Effector memory CD8-positive, alpha-beta T cell (primary cell): ENCODE measurements around the gene ASCL1.

Experiments used
- ATAC-seq: fragments of 150-1000 bp; cut with Tn5 transposase; replicated peaks from 2 replicates; pipeline ENCODE4 v1.10.0; 2021; ENCODE audit warnings: mild to moderate bottlenecking, moderate library complexity
- DNase-seq, 3 experiments: peaks; one replicate each; pipeline ENCODE4 v3.0.0; 2021
- H3K27ac Mint-ChIP-seq, 2 donors: one replicate each; pipeline ENCODE4 v1.8.0; 2022; ENCODE audit warnings: mild to moderate bottlenecking in 2 of 2, mixed read lengths in 2 of 2, moderate library complexity in 2 of 2
- H3K27me3 Mint-ChIP-seq, 2 donors: one replicate each; pipeline ENCODE4 v1.8.0; 2022; ENCODE audit warnings: mixed read lengths in 2 of 2
- H3K36me3 Mint-ChIP-seq: one replicate; pipeline ENCODE4 v1.8.0; 2022; ENCODE audit warnings: mild to moderate bottlenecking, moderate library complexity, mixed read lengths; ENCODE audit not compliant: insufficient read depth
- H3K4me1 Mint-ChIP-seq, 2 donors: one replicate each; pipeline ENCODE4 v1.8.0; 2022; ENCODE audit warnings: low read depth in 2 of 2, mixed read lengths in 2 of 2
- H3K4me3 Mint-ChIP-seq, 2 donors: one replicate each; pipeline ENCODE4 v1.8.0; 2022; ENCODE audit warnings: mild to moderate bottlenecking in 2 of 2, mixed read lengths in 2 of 2, moderate library complexity in 2 of 2
- H3K9me3 Mint-ChIP-seq, 2 donors: one replicate each; pipeline ENCODE4 v1.8.0; 2022; ENCODE audit warnings: mixed read lengths in 2 of 2

The ASCL1 gene

DNA sequence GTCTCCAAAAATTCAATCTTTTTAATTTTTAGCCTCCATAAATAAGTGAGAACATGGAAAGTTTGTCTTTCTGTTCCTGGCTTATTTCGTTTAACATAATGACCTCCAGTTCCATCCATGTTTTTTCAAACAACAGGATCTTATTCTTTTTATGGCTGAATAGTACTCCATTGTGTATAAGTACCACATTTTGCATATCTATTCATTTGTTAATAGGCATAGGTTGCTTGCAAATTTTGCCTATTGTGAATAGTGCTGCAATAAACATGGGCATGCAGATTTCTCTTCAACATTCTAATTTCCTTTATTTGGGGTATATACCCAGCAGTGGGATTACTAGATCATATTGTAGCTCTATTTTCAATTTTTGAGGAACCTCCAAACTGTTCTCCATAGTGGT is 24.3 kb upstream of the ASCL1 start:
- no peak for ATAC-seq
- H3K4me1 Mint-ChIP-seq: no peaks in the 10 kb centered on the region
- H3K27me3 Mint-ChIP-seq: peaks cover 31 to 32% of the 10 kb centered on the region in 2 donors
- no peak for DNase-seq
- no peak overlapping the region for H3K4me3 Mint-ChIP-seq
- no peaks in the 10 kb centered on the region for H3K36me3 Mint-ChIP-seq
- H3K9me3 Mint-ChIP-seq: peaks cover 0 to 6% of the 10 kb centered on the region in 2 donors
- H3K27ac Mint-ChIP-seq: no peak overlapping the region

- H3K4me1 Mint-ChIP-seq: no peaks in the 10 kb centered on the region
- no peaks in the 10 kb centered on the region for H3K36me3 Mint-ChIP-seq
- no peak for ATAC-seq
- H3K27me3 Mint-ChIP-seq: peaks cover 29 to 36% of the 10 kb centered on the region in 2 donors
- no peak overlapping the region for H3K4me3 Mint-ChIP-seq
- no peak for DNase-seq
- H3K9me3 Mint-ChIP-seq: no peaks in the 10 kb centered on the region
- H3K27ac Mint-ChIP-seq: no peak overlapping the region
These were observed 18.4 kb upstream of the ASCL1 start for GRCh38 chr12:102939059-102939458.

- Mint-ChIP-seq H3K9me3 (no peaks in the 10 kb centered on the region), H3K27me3 (peaks cover 28 to 31% of the 10 kb centered on the region in 2 donors)
These were observed 17.7 kb upstream of the ASCL1 start for GRCh38 chr12:102939670-102940222.

GRCh38 chr12:102946042-102946441 is 11.4 kb upstream of the ASCL1 start:
- H3K27ac Mint-ChIP-seq: no peak overlapping the region
- H3K4me1 Mint-ChIP-seq: no peaks in the 10 kb centered on the region
- DNase-seq (no peak), ATAC-seq (no peak)
- peaks cover 29 to 48% of the 10 kb centered on the region in 2 donors for H3K27me3 Mint-ChIP-seq
- H3K36me3 Mint-ChIP-seq: no peaks in the 10 kb centered on the region
- no peaks in the 10 kb centered on the region for H3K9me3 Mint-ChIP-seq
- H3K4me3 Mint-ChIP-seq: no peak overlapping the region

More at GRCh38 chr12:102939670-102940222, 17.7 kb upstream of the ASCL1 start:
- Mint-ChIP-seq H3K4me1 (no peaks in the 10 kb centered on the region), H3K27ac (no peak overlapping the region), H3K36me3 (no peaks in the 10 kb centered on the region), H3K4me3 (no peak overlapping the region)
- ATAC-seq (no peak), DNase-seq (no peak)

DNA sequence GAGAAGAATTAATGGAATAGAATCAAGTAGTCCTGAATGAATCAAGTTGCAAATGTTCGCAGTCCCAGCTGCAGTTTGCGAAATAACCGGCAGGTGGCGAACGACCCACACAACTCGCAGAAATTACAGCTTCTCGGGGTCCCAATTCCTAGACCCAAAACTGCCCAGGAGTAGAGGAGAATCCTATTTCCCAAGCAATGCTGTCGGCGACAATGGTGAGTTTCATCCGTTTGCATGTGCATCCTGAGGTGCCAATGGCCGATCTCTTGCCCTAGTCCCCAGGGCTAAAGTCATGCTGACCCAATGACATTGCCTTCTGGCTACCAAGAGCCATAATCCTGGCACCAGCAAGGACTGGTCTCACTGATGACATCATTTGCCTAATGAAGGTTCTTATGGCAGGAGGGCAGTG is 8.5 kb upstream of the ASCL1 start:
- no peak overlapping the region for H3K4me3 Mint-ChIP-seq
- DNase-seq: peak; percentile 30 to 50 (median 32)
- ATAC-seq: no peak
- H3K36me3 Mint-ChIP-seq: no peaks in the 10 kb centered on the region
- H3K9me3 Mint-ChIP-seq: no peaks in the 10 kb centered on the region
- peaks cover 37 to 59% of the 10 kb centered on the region in 2 donors for H3K27me3 Mint-ChIP-seq
- H3K27ac Mint-ChIP-seq: no peak overlapping the region
- no peaks in the 10 kb centered on the region for H3K4me1 Mint-ChIP-seq

DNA sequence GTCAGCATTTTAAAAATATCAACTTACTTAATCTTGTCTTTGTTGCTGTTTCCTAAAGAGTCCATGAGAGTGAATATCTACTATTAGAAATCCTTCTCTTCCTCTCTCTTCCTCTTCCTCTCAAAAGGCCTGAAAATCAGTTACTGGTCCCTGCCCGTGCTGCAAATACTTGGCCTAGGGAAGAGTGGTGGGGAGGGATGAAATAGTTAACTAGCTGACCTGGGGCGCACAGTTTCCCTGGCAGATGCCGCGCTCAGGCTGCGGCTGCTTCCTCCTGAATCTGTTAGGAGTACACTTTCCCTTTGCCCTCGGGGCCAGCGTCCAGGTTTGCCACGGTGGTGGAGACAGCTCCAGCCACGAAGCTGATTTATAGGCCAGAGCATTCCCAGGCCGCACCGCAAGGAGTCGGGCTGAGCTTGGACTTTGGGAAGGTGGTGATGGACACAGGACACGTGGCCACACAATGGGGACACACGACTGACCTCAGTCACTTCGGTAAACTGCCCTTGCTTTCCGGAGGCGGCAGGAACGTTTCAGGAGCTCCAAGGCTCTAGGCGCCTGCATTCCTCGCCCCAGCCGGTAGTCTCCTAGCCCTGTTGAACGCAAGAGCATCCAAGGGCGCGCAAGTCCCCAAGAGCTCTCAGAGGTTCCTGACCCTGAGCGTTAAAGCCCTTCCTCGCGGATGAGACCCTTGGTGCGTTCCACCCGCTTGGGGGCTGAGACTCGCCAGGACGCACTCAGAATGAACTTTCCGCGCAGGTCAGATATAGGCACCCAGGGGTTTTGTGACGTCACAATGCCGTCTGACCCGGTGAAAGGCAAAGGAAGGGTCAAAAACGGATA is 7.1 kb upstream of the ASCL1 start:
- H3K4me1 Mint-ChIP-seq: no peaks in the 10 kb centered on the region
- H3K27me3 Mint-ChIP-seq: peaks cover 46 to 73% of the 10 kb centered on the region in 2 donors
- ATAC-seq: no peak
- H3K9me3 Mint-ChIP-seq: no peaks in the 10 kb centered on the region
- no peak overlapping the region for H3K4me3 Mint-ChIP-seq
- no peak overlapping the region for H3K27ac Mint-ChIP-seq
- no peaks in the 10 kb centered on the region for H3K36me3 Mint-ChIP-seq
- DNase-seq: no peak

DNA sequence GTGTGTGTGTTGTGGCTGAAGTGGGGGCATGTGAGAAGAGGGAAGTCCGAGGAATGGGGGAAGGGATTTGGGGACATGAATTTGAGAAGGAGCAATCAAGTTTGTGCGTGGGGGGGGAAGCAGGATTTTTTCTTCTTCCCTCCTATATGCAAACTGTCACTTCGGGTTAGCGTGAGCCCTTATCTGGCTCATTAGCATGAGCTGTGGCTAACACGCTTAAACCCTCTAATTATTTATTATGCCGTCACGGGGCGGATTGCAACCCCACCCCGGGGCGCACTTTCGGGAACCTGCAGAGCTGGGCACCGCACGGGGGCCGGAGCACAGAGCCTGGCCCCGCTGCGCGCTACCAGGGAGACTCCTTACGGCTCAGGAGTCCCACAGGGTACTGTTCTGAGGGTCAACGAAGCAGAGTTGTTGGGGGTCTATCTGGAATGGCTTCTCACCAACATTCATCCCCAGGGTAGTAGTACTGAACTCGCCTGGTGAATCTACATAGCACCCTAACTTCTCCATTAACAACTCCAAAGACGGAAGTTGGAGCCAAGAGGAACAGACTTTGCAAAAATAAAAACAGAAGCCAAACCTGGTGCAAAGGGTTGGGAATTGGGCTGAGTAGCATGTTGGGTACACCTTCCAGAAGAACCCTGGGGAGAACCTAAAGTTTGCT is 6.4 kb upstream of the ASCL1 start:
- Mint-ChIP-seq H3K27ac (no peak overlapping the region), H3K4me1 (no peaks in the 10 kb centered on the region), H3K27me3 (peaks cover 54 to 74% of the 10 kb centered on the region in 2 donors), H3K9me3 (no peaks in the 10 kb centered on the region), H3K36me3 (no peaks in the 10 kb centered on the region), H3K4me3 (no peak overlapping the region)
- no peak for ATAC-seq
- no peak for DNase-seq

- H3K4me1 Mint-ChIP-seq: peaks cover 0 to 2% of the 10 kb centered on the region in 2 donors
- peaks cover 60 to 81% of the 10 kb centered on the region in 2 donors for H3K27me3 Mint-ChIP-seq
- no peaks in the 10 kb centered on the region for H3K36me3 Mint-ChIP-seq
- DNase-seq (no peak), ATAC-seq (no peak)
- H3K9me3 Mint-ChIP-seq: no peaks in the 10 kb centered on the region
- H3K4me3 Mint-ChIP-seq: no peak overlapping the region
- H3K27ac Mint-ChIP-seq: no peak overlapping the region
These were observed 5.6 kb upstream of the ASCL1 start for GRCh38 chr12:102951841-102952240.

DNA sequence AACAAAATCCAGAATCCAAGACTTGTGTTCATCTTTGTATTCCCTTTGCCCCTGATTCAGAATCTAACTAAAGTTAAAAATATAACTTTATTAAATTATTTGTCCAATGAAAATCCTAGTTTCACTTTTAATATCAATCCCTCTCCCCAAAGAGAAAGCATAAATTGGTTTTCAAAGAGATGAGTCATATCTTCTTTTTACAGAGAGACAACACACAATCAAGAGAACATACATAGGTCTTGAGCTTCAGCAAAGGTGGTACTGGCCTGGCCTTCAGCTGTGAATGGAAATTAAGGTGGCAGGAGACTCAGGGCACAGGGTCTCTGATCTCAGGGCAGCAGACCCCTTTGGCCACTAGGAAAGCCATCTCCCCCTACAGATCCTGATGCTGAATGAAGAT is 4.3 kb upstream of the ASCL1 start:
- ATAC-seq: no peak
- DNase-seq: no peak
- no peak overlapping the region for H3K27ac Mint-ChIP-seq
- no peak overlapping the region for H3K4me3 Mint-ChIP-seq
- peaks cover 59 to 85% of the 10 kb centered on the region in 2 donors for H3K27me3 Mint-ChIP-seq
- peaks cover 0 to 7% of the 10 kb centered on the region in 2 donors for H3K4me1 Mint-ChIP-seq
- no peaks in the 10 kb centered on the region for H3K9me3 Mint-ChIP-seq
- H3K36me3 Mint-ChIP-seq: no peaks in the 10 kb centered on the region

DNA sequence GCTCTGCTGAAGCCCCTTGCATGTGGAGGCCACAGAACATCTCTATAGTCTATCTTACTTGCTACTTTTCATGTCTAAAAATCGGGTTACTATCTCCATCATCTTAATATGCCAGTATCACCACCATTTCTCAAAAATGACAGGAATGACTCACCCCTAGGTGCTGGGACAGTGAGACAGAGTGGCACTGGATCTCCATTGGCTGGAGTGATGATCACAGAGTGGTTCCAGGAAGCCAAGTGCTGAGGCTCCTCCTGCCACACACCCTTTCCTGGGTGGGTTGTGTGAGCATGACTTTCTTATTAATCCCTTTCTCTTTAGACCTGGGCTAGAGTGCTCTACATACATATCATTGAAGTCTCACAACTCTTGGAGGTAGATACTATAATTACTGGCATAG is 3.3 kb upstream of the ASCL1 start:
- H3K9me3 Mint-ChIP-seq: no peaks in the 10 kb centered on the region
- no peak for ATAC-seq
- no peak overlapping the region for H3K27ac Mint-ChIP-seq
- no peaks in the 10 kb centered on the region for H3K36me3 Mint-ChIP-seq
- no peak overlapping the region for H3K4me3 Mint-ChIP-seq
- H3K27me3 Mint-ChIP-seq: peaks cover 63 to 90% of the 10 kb centered on the region in 2 donors
- DNase-seq: no peak
- peaks cover 0 to 11% of the 10 kb centered on the region in 2 donors for H3K4me1 Mint-ChIP-seq

DNA sequence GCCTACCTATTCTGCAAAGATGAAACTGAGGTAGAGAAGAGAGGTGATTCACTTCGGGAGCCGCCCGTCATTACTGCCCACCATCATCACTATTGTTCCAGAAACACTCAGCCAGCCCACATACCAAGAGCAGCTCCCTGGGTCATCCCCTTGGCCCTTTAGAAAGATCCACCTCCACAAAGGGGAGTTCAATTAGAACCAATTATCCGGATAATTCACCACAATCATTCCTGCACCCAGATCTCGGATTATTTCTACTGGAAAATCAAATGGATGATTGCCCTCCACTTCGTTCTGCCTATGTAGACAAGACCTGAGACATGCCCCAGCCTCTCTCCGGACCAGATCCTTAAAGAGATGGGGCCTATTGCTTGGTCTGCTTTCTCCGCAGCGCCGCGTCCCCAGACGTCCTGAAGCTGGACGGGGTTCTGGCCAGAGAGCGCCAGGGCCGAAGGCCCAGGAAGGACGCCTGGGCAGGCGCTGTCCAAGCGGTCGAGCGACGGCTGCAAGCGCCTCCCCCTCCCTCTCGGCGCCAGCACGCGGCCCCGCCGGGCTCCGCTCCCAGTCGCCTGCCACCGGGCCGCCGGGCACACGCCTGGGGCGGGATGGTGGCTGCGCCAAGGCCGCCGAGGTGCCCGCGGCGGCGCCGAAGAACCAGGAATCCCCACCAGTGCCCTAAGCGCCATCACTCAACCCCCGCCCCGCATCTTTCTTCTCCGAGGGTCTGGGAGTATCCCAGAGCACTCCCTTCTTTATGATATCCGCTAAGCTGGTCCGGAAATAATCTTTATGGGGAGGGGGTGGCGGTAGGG is 1.3 kb upstream of the ASCL1 start:
- ATAC-seq (no peak), DNase-seq (no peak)
- H3K9me3 Mint-ChIP-seq: no peaks in the 10 kb centered on the region
- peaks cover 0 to 13% of the 10 kb centered on the region in 2 donors for H3K4me1 Mint-ChIP-seq
- H3K36me3 Mint-ChIP-seq: no peaks in the 10 kb centered on the region
- H3K27me3 Mint-ChIP-seq: peaks cover 67 to 90% of the 10 kb centered on the region in 2 donors
- no peak overlapping the region for H3K4me3 Mint-ChIP-seq
- H3K27ac Mint-ChIP-seq: no peak overlapping the region

DNA sequence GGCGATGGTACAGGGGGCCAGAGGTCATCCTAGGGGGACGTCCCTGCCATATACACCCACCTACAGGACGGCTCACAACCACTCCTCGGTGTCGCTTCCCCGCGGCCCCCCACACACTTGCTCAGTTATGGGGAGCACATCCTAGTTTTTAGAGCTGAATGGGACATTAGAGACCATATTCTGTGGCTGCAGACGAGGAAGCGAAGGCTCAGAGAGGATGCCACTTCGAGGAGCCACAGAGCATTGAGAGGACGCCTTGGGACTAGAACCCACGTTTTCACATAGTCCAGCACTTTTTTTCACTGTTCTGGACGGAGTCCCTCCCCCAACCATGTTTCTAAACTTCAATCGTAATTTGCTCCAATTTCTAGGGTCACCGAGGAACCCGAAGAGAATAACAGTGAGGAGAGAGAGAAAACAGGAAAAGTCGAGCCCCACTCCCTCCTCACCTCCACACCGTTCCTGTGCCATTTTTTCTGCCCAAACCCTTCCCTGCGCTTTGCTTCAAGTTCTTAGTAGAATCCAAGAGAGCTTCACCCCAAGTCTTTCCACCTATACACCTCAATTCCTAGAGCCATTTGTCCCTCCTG is 641 bp upstream of the ASCL1 start:
- Mint-ChIP-seq H3K4me3 (peak overlapping the region in 1 of 2 donors; percentile 74), H3K9me3 (no peaks in the 10 kb centered on the region), H3K27me3 (peaks cover 68 to 91% of the 10 kb centered on the region in 2 donors), H3K36me3 (peaks cover 2% of the 10 kb centered on the region), H3K4me1 (peaks cover 0 to 13% of the 10 kb centered on the region in 2 donors), H3K27ac (no peak overlapping the region)
- no peak for ATAC-seq
- no peak for DNase-seq
